HCT116 (cell line): ENCODE results near the gene LEKR1. TPM values are rescaled to one million over a fixed set of nuclear protein-coding genes. Genes with fewer than 3 reads are reported as not detected.

Experiments
- ATAC-seq: fragments of 200-7000 bp; cut with Tn5 transposase; 2 replicates; pipeline ENCODE4 v1.9.1; 2020; ENCODE audit warnings: mild to moderate bottlenecking, moderate library complexity
- BruUV-seq: library from RNA; stranded (reverse); fragments of 400-500 nt; replicated peaks from 2 replicates; lab custom pipeline; 2021; lab: Mats Ljungman, UMichigan
- CTCF ChIA-PET: fragments of 300-600 bp; sonication (Branson Sonifier 250); formaldehyde crosslinking; loops from one replicate; lab custom pipeline; 2021; ENCODE audit warnings: antibody characterized with exemption; lab: Charles Lee
- POLR2A ChIA-PET: fragments of 300-600, 350-600 bp; sonication (Branson Sonifier 250); formaldehyde crosslinking; loops from one replicate; lab custom pipeline; 2021; ENCODE audit warnings: antibody characterized with exemption; lab: Charles Lee
- RAD21 ChIA-PET, 2 experiments: fragments of 300-600 bp; sonication (Branson Sonifier 250); formaldehyde crosslinking; loops; one replicate each; lab custom pipeline; 2023; ENCODE audit warnings: low total read pairs in 2 of 2; ENCODE audit not compliant: uncharacterized antibody in 2 of 2, unreplicated experiment in 2 of 2, low non-redundant PET in 1 of 2; lab: Charles Lee
- DNase-seq: peaks from one replicate; pipeline ENCODE4 v3.0.0-alpha.2; 2010; ENCODE audit warnings: low read depth, low spot score
- H2AFZ ChIP-seq: fragments of 200-600 bp; shearing (Covaris generic), sonication (generic); 2 replicates; pipeline ENCODE4 v1.6.1; 2017; ENCODE audit warnings: low read depth, mixed run types, mixed read lengths, antibody characterized with exemption, low read length; ENCODE audit not compliant: poor library complexity, severe bottlenecking
- H3K27ac ChIP-seq: 2 replicates; pipeline ENCODE4 v1.5.1; 2012; ENCODE audit warnings: low read depth, low read length
- H3K27me3 ChIP-seq: fragments of 200-600 bp; sonication (generic); 2 replicates; pipeline ENCODE4 v1.6.1; 2016; ENCODE audit warnings: mixed run types, low read length, mixed read lengths; ENCODE audit not compliant: insufficient read depth
- H3K36me3 ChIP-seq, 2 experiments: fragments of 200-500 bp in 1 of 2; fragments of 200-600 bp in 1 of 2; sonication (Bioruptor generic) in 1 of 2; sonication (generic) in 1 of 2; 2 replicates each; pipeline versions ENCODE4 v1.5.1 to v1.6.1; 2014 to 2016; ENCODE audit warnings: low read length in 2 of 2, inconsistent platforms in 1 of 2, mixed read lengths in 1 of 2, mixed run types in 1 of 2; ENCODE audit not compliant: insufficient read depth in 2 of 2, control insufficient read depth in 1 of 2
- H3K4me1 ChIP-seq, 2 experiments: fragments of 200-600 bp in 1 of 2; sonication (generic) in 1 of 2; 2 replicates each; pipeline versions ENCODE4 v1.5.1 to v1.6.1; 2012 to 2017; ENCODE audit warnings: low read length in 2 of 2, inconsistent platforms in 1 of 2, mild to moderate bottlenecking in 1 of 2, mixed read lengths in 1 of 2, mixed run types in 1 of 2, moderate library complexity in 1 of 2; ENCODE audit not compliant: insufficient read depth in 2 of 2, control insufficient read depth in 1 of 2
- H3K4me2 ChIP-seq: fragments of 200-600 bp; sonication (generic); 2 replicates; pipeline ENCODE4 v1.6.1; 2017; ENCODE audit warnings: mixed run types, low read length, mixed read lengths
- H3K4me3 ChIP-seq, 2 experiments: fragments of 200-600 bp in 1 of 2; sonication (generic) in 1 of 2; replicated peaks in 1 of 2; 2 replicates each; pipeline ENCODE4 v1.5.1; 2011 to 2016; ENCODE audit warnings: low read length in 2 of 2, control low read depth in 1 of 2, low read depth in 1 of 2, mild to moderate bottlenecking in 1 of 2, mixed read lengths in 1 of 2, mixed run types in 1 of 2
- H3K79me2 ChIP-seq: fragments of 200-600 bp; sonication (generic); 2 replicates; pipeline ENCODE4 v1.6.1; 2017; ENCODE audit warnings: mild to moderate bottlenecking, mixed run types, low read length, moderate library complexity, mixed read lengths; ENCODE audit not compliant: insufficient read depth
- H3K9ac ChIP-seq: fragments of 200-600 bp; sonication (generic); 2 replicates; pipeline ENCODE4 v1.6.1; 2016; ENCODE audit warnings: low read length, mixed read lengths
- H3K9me2 ChIP-seq: fragments of 200-600 bp; sonication (generic), shearing (Covaris generic); 2 replicates; pipeline ENCODE4 v1.6.1; 2017; ENCODE audit warnings: mixed run types, mild to moderate bottlenecking, moderate library complexity; ENCODE audit not compliant: insufficient read depth
- H3K9me3 ChIP-seq, 2 experiments: fragments of 200-500 bp in 1 of 2; fragments of 200-600 bp in 1 of 2; sonication (Bioruptor generic) in 1 of 2; sonication (generic) in 1 of 2; 2 replicates each; pipeline ENCODE4 v1.6.1; 2014 to 2017; ENCODE audit warnings: low read length in 2 of 2, mixed read lengths in 2 of 2, inconsistent platforms in 1 of 2, low read depth in 1 of 2, mild to moderate bottlenecking in 1 of 2, mixed run types in 1 of 2, moderate library complexity in 1 of 2; ENCODE audit not compliant: control insufficient read depth in 1 of 2, insufficient read depth in 1 of 2
- H4K20me1 ChIP-seq: fragments of 200-600 bp; sonication (generic), shearing (Covaris generic); 2 replicates; pipeline ENCODE4 v1.6.1; 2017; ENCODE audit warnings: mixed run types, mild to moderate bottlenecking, moderate library complexity; ENCODE audit not compliant: insufficient read depth
- CBX3 ChIP-seq: IDR thresholded peaks from 2 replicates; pipeline ENCODE4 v1.6.1; 2012; ENCODE audit warnings: low read depth
- CEBPB ChIP-seq: IDR thresholded peaks from 2 replicates; pipeline ENCODE4 v1.6.1; 2012; ENCODE audit warnings: low read depth
- FOSL1 ChIP-seq: IDR thresholded peaks from 2 replicates; pipeline ENCODE4 v1.6.1; 2012; ENCODE audit warnings: low read depth
- JUND ChIP-seq: IDR thresholded peaks from 2 replicates; pipeline ENCODE4 v1.6.1; 2012
- POLR2A ChIP-seq: IDR thresholded peaks from 2 replicates; pipeline ENCODE4 v1.7.0; 2011; ENCODE audit warnings: borderline replicate concordance; ENCODE audit not compliant: insufficient read depth, insufficient read length; ENCODE audit errors: extremely low read depth
- POLR2AphosphoS5 ChIP-seq: IDR thresholded peaks from 2 replicates; pipeline ENCODE4 v1.6.1; 2011; ENCODE audit warnings: mild to moderate bottlenecking, low read depth, low read length, moderate library complexity
- RAD21 ChIP-seq: IDR thresholded peaks from 2 replicates; pipeline ENCODE4 v1.6.1; 2012; ENCODE audit warnings: low read depth, mild to moderate bottlenecking
- SIN3A ChIP-seq: IDR thresholded peaks from 2 replicates; pipeline ENCODE4 v1.6.1; 2012; ENCODE audit warnings: low read depth
- SP1 ChIP-seq: IDR thresholded peaks from 2 replicates; pipeline ENCODE4 v1.6.1; 2012; ENCODE audit warnings: low read depth
- SRF ChIP-seq: IDR thresholded peaks from 2 replicates; pipeline ENCODE4 v1.6.1; 2012; ENCODE audit warnings: low read depth
- TCF7L2 ChIP-seq: IDR thresholded peaks from 2 replicates; pipeline ENCODE4 v1.7.0; 2011; ENCODE audit warnings: borderline replicate concordance, inconsistent platforms; ENCODE audit not compliant: insufficient read depth, insufficient read length; ENCODE audit errors: extremely low read depth
- ZFX ChIP-seq: fragments of 450-650 bp; IDR thresholded peaks from 2 replicates; pipeline ENCODE4 v1.6.1; 2017
- ZNF274 ChIP-seq: fragments of 200-500 bp; sonication (Bioruptor generic); IDR thresholded peaks from 2 replicates; pipeline ENCODE4 v1.6.1; 2014; ENCODE audit warnings: mild to moderate bottlenecking, low read depth, low read length, inconsistent platforms
- intact Hi-C: fragments of 100-400 bp; cut with micrococcal nuclease; formaldehyde crosslinking; loops from 2 replicates; pipeline ENCODE4 v1.10.0; 2022
- total RNA-seq: library from RNA; stranded (reverse); gene quantifications from one replicate; pipeline ENCODE4 v1.2.1, GENCODE V29; 2021; ENCODE audit not compliant: unreplicated experiment
- TF ChIP-seq, protein P1 (sequence below): IDR thresholded peaks from 2 replicates; pipeline ENCODE4 v1.6.1; 2012

Gene LEKR1
- total RNA-seq, 1 experiment from 2014 or later, result 2.1 TPM

DNA sequence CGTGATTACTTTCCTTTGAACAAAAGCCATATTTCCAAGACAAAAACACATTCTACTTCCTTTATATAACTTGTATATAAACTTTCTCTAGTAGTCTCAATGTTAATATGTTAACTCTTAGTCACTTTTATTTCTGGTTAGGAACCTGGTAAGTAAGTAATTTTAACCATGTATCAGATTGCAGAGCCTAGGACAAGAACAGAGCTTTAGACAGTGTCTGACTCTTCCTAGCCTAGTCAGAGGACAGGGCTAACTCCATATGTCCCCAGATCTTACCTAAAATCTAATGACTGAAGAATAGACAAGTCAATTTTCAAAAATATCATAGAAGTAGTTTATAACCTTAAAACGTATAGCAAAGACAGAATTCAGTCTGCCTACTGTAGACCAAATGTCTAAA, 8.3 kb downstream of the LEKR1 start:
- H2AFZ ChIP-seq, result no peak overlapping the region
- ChIA-PET RAD21 (no interaction called here), CTCF (no interaction called here), POLR2A (no interaction called here)
- H3K79me2 ChIP-seq, result no peaks in the 10 kb centered on the region
- no peak for TF ChIP-seq FOSL1
- TF ChIP-seq TCF7L2, result no peak
- no peak for TF ChIP-seq POLR2AphosphoS5
- TF ChIP-seq, protein P1, sequence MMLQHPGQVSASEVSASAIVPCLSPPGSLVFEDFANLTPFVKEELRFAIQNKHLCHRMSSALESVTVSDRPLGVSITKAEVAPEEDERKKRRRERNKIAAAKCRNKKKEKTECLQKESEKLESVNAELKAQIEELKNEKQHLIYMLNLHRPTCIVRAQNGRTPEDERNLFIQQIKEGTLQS, result no peak
- no peak for TF ChIP-seq ZNF274
- TF ChIP-seq POLR2A, result no peak
- TF ChIP-seq CBX3, result no peak
- no peak for TF ChIP-seq CEBPB
- no peak for TF ChIP-seq JUND
- TF ChIP-seq ZFX, result no peak
- TF ChIP-seq RAD21, result no peak
- no peak for TF ChIP-seq SRF
- TF ChIP-seq SP1, result no peak
- TF ChIP-seq SIN3A, result no peak
- H3K4me3 ChIP-seq, result no peak overlapping the region
- no peaks in the 10 kb centered on the region for H3K9me3 ChIP-seq
- no peak for DNase-seq
- H3K4me2 ChIP-seq, result no peak overlapping the region
- no peaks in the 10 kb centered on the region for H3K9me2 ChIP-seq
- intact Hi-C loops, result no loop called here
- no peak overlapping the region for H3K9ac ChIP-seq
- no peaks in the 10 kb centered on the region for H4K20me1 ChIP-seq
- BruUV-seq, result no TSS peak
- H3K36me3 ChIP-seq, result no peaks in the 10 kb centered on the region
- peaks cover 0 to 11% of the 10 kb centered on the region in 2 experiments; a peak in 2 of 4 replicates for H3K4me1 ChIP-seq
- no peak overlapping the region for H3K27ac ChIP-seq
- H3K27me3 ChIP-seq, result no peaks in the 10 kb centered on the region
- ATAC-seq, result no peak

DNA sequence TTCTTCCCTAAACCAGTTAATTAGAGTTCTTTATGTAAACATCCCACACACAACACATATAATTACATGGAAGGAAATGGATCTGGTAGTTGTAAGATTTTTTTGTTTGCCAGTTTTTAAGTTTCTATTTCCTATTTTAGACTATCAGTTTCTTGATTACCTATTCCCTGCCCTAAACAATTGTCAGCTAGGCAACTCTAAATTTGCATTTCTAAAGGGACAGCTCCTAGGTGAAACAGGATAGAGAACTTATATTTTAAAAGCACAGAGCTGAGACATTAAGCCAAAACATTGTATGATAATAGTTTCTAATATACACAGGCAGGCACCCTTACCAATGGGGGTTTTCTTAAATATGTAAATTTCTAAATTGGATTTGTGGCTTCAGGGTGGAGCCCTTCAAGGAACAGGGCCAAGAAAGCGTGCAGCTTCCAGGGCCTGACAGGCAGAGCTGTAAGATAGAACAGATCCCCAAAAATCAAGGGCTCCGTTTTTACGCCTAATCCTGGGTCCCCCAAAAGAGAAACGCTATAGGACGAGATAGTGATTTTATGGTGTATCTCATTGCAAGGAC, 8.9 kb downstream of the LEKR1 start:
- no TSS peak for BruUV-seq
- Histone ChIP-seq H3K4me2 (no peak overlapping the region), H3K36me3 (no peaks in the 10 kb centered on the region), H3K9me3 (no peaks in the 10 kb centered on the region), H3K27me3 (no peaks in the 10 kb centered on the region), H3K9me2 (no peaks in the 10 kb centered on the region), H3K4me3 (no peak overlapping the region), H3K27ac (no peak overlapping the region), H3K79me2 (no peaks in the 10 kb centered on the region), H4K20me1 (no peaks in the 10 kb centered on the region), H3K9ac (no peak overlapping the region)
- intact Hi-C loops, result no loop called here
- ChIA-PET RAD21 (no interaction called here), POLR2A (no interaction called here), CTCF (no interaction called here)
- DNase-seq, result no peak
- no peak for TF ChIP-seq SP1
- TF ChIP-seq, protein P1, result no peak
- TF ChIP-seq, all 23 proteins: peak for 0
- H3K4me1 ChIP-seq, result peaks cover 0 to 11% of the 10 kb centered on the region in 2 experiments; a peak in 2 of 4 replicates
- H2AFZ ChIP-seq, result no peak overlapping the region
- ATAC-seq, result no peak
